ENCODE results near the gene DERA. TPM values are rescaled to one million over a fixed set of nuclear protein-coding genes. Genes with fewer than 3 reads are reported as not detected.

DERA gene
- total and polyA plus RNA-seq, 2 of the 8 experiments (the other 6 are each of a cell fraction or from before 2014, with no cell fraction given), result 13.1 to 17.1 TPM

DNA sequence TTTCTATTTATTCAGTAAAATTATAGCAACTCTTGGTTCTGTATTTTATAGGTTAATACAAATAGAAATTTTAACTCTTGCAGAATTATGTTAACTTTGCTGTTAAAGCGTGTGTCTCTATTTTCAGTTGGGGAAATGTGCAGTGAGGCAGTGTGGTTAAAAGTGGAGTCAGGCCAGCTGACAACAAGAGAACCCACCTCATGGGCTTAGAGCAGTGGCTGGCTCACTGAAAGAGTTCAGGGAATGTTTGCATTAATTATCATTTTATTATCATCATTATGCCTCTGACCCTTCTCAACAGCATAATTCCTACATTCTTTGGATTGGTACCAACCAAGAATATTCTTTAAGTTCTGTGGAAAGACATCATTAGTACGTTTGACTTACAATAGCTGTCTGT is 163.8 kb downstream of the DERA start:
- Histone ChIP-seq H3K4me2 (ENCODE audit: insufficient read depth in 1 of 2, low read depth in 2 of 2, low read length in 2 of 2) (no peak overlapping the region), H3K23me2 (ENCODE audit: low read depth, low read length) (no peaks in the 10 kb centered on the region), H3K36me3 (ENCODE audit: control insufficient read depth in 2 of 4, insufficient read depth in 4 of 4, low read length in 3 of 4) (no peaks in the 10 kb centered on the region), H4K8ac (ENCODE audit: extremely low read depth, insufficient read depth, low read length) (no peak overlapping the region), H3K9ac (replicated peaks in 1 of 4; ENCODE audit: extremely low read depth in 1 of 4, low read depth in 3 of 4, low read length in 3 of 4) (no peak overlapping the region), H3K4me1 (replicated peaks in 1 of 4; ENCODE audit: control insufficient read depth in 3 of 4, insufficient read depth in 4 of 4, low read length in 3 of 4) (no peaks in the 10 kb centered on the region), H3K27me3 (replicated peaks in 1 of 4; ENCODE audit: control insufficient read depth in 3 of 4, extremely low read depth in 1 of 4, insufficient read depth in 3 of 4, low read length in 3 of 4) (no peaks in the 10 kb centered on the region), H3K4me3 (ENCODE audit: extremely low read depth in 1 of 4, insufficient read depth in 2 of 4, low read depth in 3 of 4, low read length in 4 of 4) (no peak overlapping the region), H2BK12ac (ENCODE audit: low read depth, low read length) (no peak overlapping the region), H2AK5ac (ENCODE audit: low read depth, low read length) (no peak overlapping the region), H2BK20ac (ENCODE audit: low read length) (no peak overlapping the region), H2BK15ac (ENCODE audit: low read length) (no peak overlapping the region), H3K4ac (replicated peaks; ENCODE audit: insufficient read length, low read depth, low read length) (no peak overlapping the region), H3K27ac (ENCODE audit: low read depth, low read length) (no peak overlapping the region), H3K79me1 (ENCODE audit: low read depth, low read length) (no peaks in the 10 kb centered on the region), H4K5ac (ENCODE audit: insufficient read length, low read depth, low read length) (no peak overlapping the region), H3K23ac (ENCODE audit: insufficient read length) (no peak overlapping the region), H3K18ac (ENCODE audit: extremely low read depth, low read length) (no peak overlapping the region), H2BK5ac (ENCODE audit: low read depth, low read length) (no peak overlapping the region), H3K9me3 (ENCODE audit: insufficient read depth in 2 of 2, low read depth in 1 of 2, low read length in 1 of 2) (no peaks in the 10 kb centered on the region), H3K79me2 (ENCODE audit: control insufficient read depth in 1 of 2, insufficient read depth in 2 of 2, low read length in 2 of 2) (no peaks in the 10 kb centered on the region), H3K56ac (replicated peaks; ENCODE audit: insufficient read length, low read depth, low read length) (no peak overlapping the region), H4K20me1 (replicated peaks in 1 of 2; ENCODE audit: control insufficient read depth in 1 of 2, insufficient read depth in 2 of 2, low read length in 2 of 2) (no peaks in the 10 kb centered on the region), H4K91ac (replicated peaks; ENCODE audit: insufficient read length, low read length) (no peak overlapping the region), H3K14ac (ENCODE audit: insufficient read length) (no peak overlapping the region), H2BK120ac (replicated peaks; ENCODE audit: low read depth, low read length) (no peak overlapping the region), H2AFZ (ENCODE audit: low read length) (no peak overlapping the region)
- ChIA-PET CTCF (ENCODE audit: partially characterized antibody) (interaction anchor here (0.7 kb wide), 1 partner anchor 40 kb away, joined by 3 read pairs; no protein-coding TSS in a partner anchor), POLR2A (ENCODE audit: partially characterized antibody) (interaction anchor here (1.0 kb wide), 1 partner anchor 286 kb away, joined by 3 read pairs; no protein-coding TSS in a partner anchor)
- FAIRE-seq, result no peak
- WGBS, 2 experiments (ENCODE audit: extremely low coverage in 1 of 2, insufficient coverage in 1 of 2, insufficient read length in 1 of 2, insufficient replicate concordance in 2 of 2, low coverage in 1 of 2, low lambda C conversion rate in 2 of 2, missing lambda C conversion rate in 1 of 2), result 74% methylated on average over 2 of the region's 2 CpGs; no CpG with 5 or more reads in 1 of the 2 experiments
- no peak for DNase-seq (ENCODE audit: low read depth in 1 of 2, low spot score in 2 of 2)
